ENCODE measurements around the gene AMBRA1.

The AMBRA1 gene

GRCh38 chr11:46461461-46461927 is 132.3 kb downstream of the AMBRA1 start:
- no peak for DNase-seq

GRCh38 chr11:46458491-46458890 is 135.3 kb downstream of the AMBRA1 start:
- no peak for DNase-seq

- DNase-seq, result no peak
Observed at GRCh38 chr11:46457659-46458424, 136.0 kb downstream of the AMBRA1 start.

- no peak for DNase-seq
Observed at GRCh38 chr11:46457021-46457420, 136.8 kb downstream of the AMBRA1 start.

- no peak for DNase-seq
Observed at GRCh38 chr11:46456269-46457001, 137.4 kb downstream of the AMBRA1 start.

- no peak for DNase-seq
Observed at GRCh38 chr11:46455834-46456233, 138.0 kb downstream of the AMBRA1 start.

- no peak for DNase-seq
Observed at GRCh38 chr11:46452918-46453517, 140.8 kb downstream of the AMBRA1 start.

GRCh38 chr11:46451759-46452158 is 142.1 kb downstream of the AMBRA1 start:
- DNase-seq, result peak; percentile 75

GRCh38 chr11:46450846-46451477 is 142.9 kb downstream of the AMBRA1 start:
- DNase-seq, result no peak

GRCh38 chr11:46447544-46447943 is 146.3 kb downstream of the AMBRA1 start:
- no peak for DNase-seq

- no peak for DNase-seq
Observed at GRCh38 chr11:46445920-46446771, 147.7 kb downstream of the AMBRA1 start.

- DNase-seq, result no peak
Observed at GRCh38 chr11:46445192-46445919, 148.5 kb downstream of the AMBRA1 start.

- no peak for DNase-seq
Observed at GRCh38 chr11:46444305-46444704, 149.5 kb downstream of the AMBRA1 start.

GRCh38 chr11:46438211-46438610 is 155.6 kb downstream of the AMBRA1 start:
- DNase-seq, result no peak

GRCh38 chr11:46437122-46437689 is 156.6 kb downstream of the AMBRA1 start:
- no peak for DNase-seq

GRCh38 chr11:46436113-46436512 is 157.7 kb downstream of the AMBRA1 start:
- DNase-seq, result no peak

GRCh38 chr11:46435679-46436078 is 158.1 kb downstream of the AMBRA1 start:
- no peak for DNase-seq

- DNase-seq, result no peak
Observed at GRCh38 chr11:46431211-46431610, 162.6 kb downstream of the AMBRA1 start.

- DNase-seq, result no peak
Observed at GRCh38 chr11:46429717-46430116, 164.1 kb downstream of the AMBRA1 start.

GRCh38 chr11:46427364-46427763 is 166.5 kb downstream of the AMBRA1 start:
- no peak for DNase-seq
